Esophagus mucosa (tissue), 1 donor: ENCODE results near the gene LARGE1. TPM values are rescaled to one million over a fixed set of nuclear protein-coding genes. Genes with fewer than 3 reads are reported as not detected.

Experiments used
- ATAC-seq: fragments of 200-7000 bp; cut with Tn5 transposase; one replicate; pipeline ENCODE4 v1.9.1; 2020
- total RNA-seq: library from RNA; stranded (reverse); gene quantifications from one replicate; pipeline ENCODE4 v1.2.4, GENCODE V29; 2023
- donor health status: DM: yes; HTN: yes; CAD: no.

Gene LARGE1
- total RNA-seq, 1 donor from 2014 or later, result 6.2 TPM

GRCh38 chr22:33771136-33771535 lies 149.1 kb downstream of the LARGE1 start:
- ATAC-seq, result no peak

- ATAC-seq, result no peak
Observed at GRCh38 chr22:33770723-33771122, 149.6 kb downstream of the LARGE1 start.

- no peak for ATAC-seq
Observed at GRCh38 chr22:33766091-33766490, 154.2 kb downstream of the LARGE1 start.

GRCh38 chr22:33758961-33759360 lies 161.3 kb downstream of the LARGE1 start:
- ATAC-seq, result no peak

GRCh38 chr22:33757802-33758483 lies 162.3 kb downstream of the LARGE1 start:
- no peak for ATAC-seq

GRCh38 chr22:33757041-33757801 lies 163.1 kb downstream of the LARGE1 start:
- no peak for ATAC-seq

GRCh38 chr22:33756508-33756949 lies 163.7 kb downstream of the LARGE1 start:
- no peak for ATAC-seq

- ATAC-seq, result no peak
Observed at GRCh38 chr22:33748714-33749113, 171.6 kb downstream of the LARGE1 start.

GRCh38 chr22:33747576-33748180 lies 172.6 kb downstream of the LARGE1 start:
- ATAC-seq, result no peak

GRCh38 chr22:33747029-33747428 lies 173.2 kb downstream of the LARGE1 start:
- ATAC-seq, result no peak

GRCh38 chr22:33746501-33746928 lies 173.8 kb downstream of the LARGE1 start:
- ATAC-seq, result no peak

GRCh38 chr22:33745501-33745900 lies 174.8 kb downstream of the LARGE1 start:
- no peak for ATAC-seq

GRCh38 chr22:33743756-33744155 lies 176.5 kb downstream of the LARGE1 start:
- no peak for ATAC-seq

GRCh38 chr22:33741025-33741424 lies 179.3 kb downstream of the LARGE1 start:
- no peak for ATAC-seq

- ATAC-seq, result no peak
Observed at GRCh38 chr22:33739516-33739915, 180.8 kb downstream of the LARGE1 start.

GRCh38 chr22:33737662-33738061 lies 182.6 kb downstream of the LARGE1 start:
- no peak for ATAC-seq

GRCh38 chr22:33735978-33736377 lies 184.3 kb downstream of the LARGE1 start:
- no peak for ATAC-seq

- ATAC-seq, result no peak
Observed at GRCh38 chr22:33728847-33729246, 191.4 kb downstream of the LARGE1 start.

- no peak for ATAC-seq
Observed at GRCh38 chr22:33726294-33726734, 194.0 kb downstream of the LARGE1 start.

GRCh38 chr22:33723915-33724314 lies 196.4 kb downstream of the LARGE1 start:
- no peak for ATAC-seq

GRCh38 chr22:33722816-33723215 lies 197.5 kb downstream of the LARGE1 start:
- ATAC-seq, result no peak

GRCh38 chr22:33720166-33720878 lies 200.0 kb downstream of the LARGE1 start:
- no peak for ATAC-seq
